IMR-90 (cell line): Measurements from ENCODE around the gene ICAM4. TPM values are rescaled to one million over a fixed set of nuclear protein-coding genes. Genes with fewer than 3 reads are reported as not detected.

Experiments used
- ATAC-seq: fragments of 200-7000 bp; cut with Tn5 transposase; 2 replicates; pipeline ENCODE4 v1.9.1; 2020; ENCODE audit warnings: low read depth, mild to moderate bottlenecking, moderate library complexity
- BruUV-seq: library from RNA; stranded (reverse); fragments of 400-500 nt; replicated peaks from 2 replicates; lab custom pipeline; 2021; lab: Mats Ljungman, UMichigan
- CTCF ChIA-PET: fragments of 300-600 bp; formaldehyde crosslinking; extraction: SDS; loops from one replicate; lab custom pipeline; 2021; ENCODE audit warnings: antibody characterized with exemption; lab: Yijun Ruan, JAX
- POLR2A ChIA-PET: fragments of 300-600 bp; sonication (Branson Sonifier 250); formaldehyde crosslinking; loops from one replicate; lab custom pipeline; 2022; ENCODE audit warnings: antibody characterized with exemption; ENCODE audit not compliant: unreplicated experiment; lab: Charles Lee
- DNase-seq: peaks from one replicate; pipeline ENCODE4 v3.0.0; 2013
- H2AFZ ChIP-seq: replicated peaks from 2 replicates; pipeline ENCODE3; 2013; ENCODE audit warnings: low read length, mild to moderate bottlenecking; ENCODE audit not compliant: poor library complexity
- H2AK5ac ChIP-seq: 2 replicates; pipeline ENCODE4 v1.6.1; 2013; ENCODE audit warnings: low read depth, low read length, inconsistent platforms
- H2AK9ac ChIP-seq: replicated peaks from 2 replicates; pipeline ENCODE3; 2013; ENCODE audit warnings: mild to moderate bottlenecking, low read depth, low read length, moderate library complexity; ENCODE audit not compliant: poor library complexity
- H2BK120ac ChIP-seq: 2 replicates; pipeline ENCODE4 v1.6.1; 2013; ENCODE audit warnings: low read depth, low read length, inconsistent platforms
- H2BK15ac ChIP-seq: 3 replicates; pipeline ENCODE4 v1.6.1; 2013; ENCODE audit warnings: low read depth, low read length, inconsistent platforms
- H2BK20ac ChIP-seq: 2 replicates; pipeline ENCODE4 v1.6.1; 2013; ENCODE audit warnings: low read depth, mild to moderate bottlenecking, inconsistent platforms, low read length, moderate library complexity
- H2BK5ac ChIP-seq: 2 replicates; pipeline ENCODE4 v1.6.1; 2013; ENCODE audit warnings: mild to moderate bottlenecking, low read depth, low read length, inconsistent platforms; ENCODE audit not compliant: poor library complexity, severe bottlenecking
- H3K14ac ChIP-seq: replicated peaks from 2 replicates; pipeline ENCODE4 v1.6.1; 2013; ENCODE audit warnings: low read depth, low read length, inconsistent platforms
- H3K18ac ChIP-seq: 2 replicates; pipeline ENCODE4 v1.6.1; 2013; ENCODE audit warnings: low read depth, low read length, control low read depth
- H3K23ac ChIP-seq: 2 replicates; pipeline ENCODE4 v1.6.1; 2013; ENCODE audit warnings: low read depth, low read length, inconsistent platforms
- H3K27ac ChIP-seq: 2 replicates; pipeline ENCODE4 v1.5.1; 2013; ENCODE audit warnings: mild to moderate bottlenecking, control low read depth, low read length; ENCODE audit not compliant: insufficient read depth
- H3K27me3 ChIP-seq: 2 replicates; pipeline ENCODE4 v1.6.1; 2013; ENCODE audit warnings: low read length; ENCODE audit not compliant: control insufficient read depth, insufficient read depth
- H3K36me3 ChIP-seq: 2 replicates; pipeline ENCODE4 v1.6.1; 2013; ENCODE audit warnings: low read length, mixed read lengths; ENCODE audit not compliant: control insufficient read depth, insufficient read depth
- H3K4ac ChIP-seq: 2 replicates; pipeline ENCODE4 v1.6.1; 2013; ENCODE audit warnings: low read depth, low read length, inconsistent platforms
- H3K4me1 ChIP-seq: 2 replicates; pipeline ENCODE4 v1.6.1; 2013; ENCODE audit warnings: low read length, mixed read lengths; ENCODE audit not compliant: control insufficient read depth, insufficient read depth
- H3K4me2 ChIP-seq: 2 replicates; pipeline ENCODE4 v1.6.1; 2013; ENCODE audit warnings: low read depth, mild to moderate bottlenecking, control low read depth, low read length, moderate library complexity
- H3K4me3 ChIP-seq: 2 replicates; pipeline ENCODE4 v1.5.1; 2013; ENCODE audit warnings: low read depth, mild to moderate bottlenecking, control low read depth, low read length, moderate library complexity; ENCODE audit not compliant: insufficient read depth
- H3K56ac ChIP-seq: 2 replicates; pipeline ENCODE4 v1.6.1; 2013; ENCODE audit warnings: low read length, inconsistent platforms; ENCODE audit not compliant: insufficient read depth; ENCODE audit errors: extremely low read depth
- H3K79me1 ChIP-seq, 2 experiments: 2 replicates each; pipeline ENCODE4 v1.6.1; 2013; ENCODE audit warnings: low read length in 2 of 2, inconsistent platforms in 1 of 2, low read depth in 1 of 2
- H3K9ac ChIP-seq: 2 replicates; pipeline ENCODE4 v1.6.1; 2013; ENCODE audit warnings: low read depth, low read length, control low read depth
- H3K9me1 ChIP-seq: 2 replicates; pipeline ENCODE4 v1.6.1; 2013; ENCODE audit warnings: low read length, inconsistent platforms; ENCODE audit not compliant: insufficient read depth
- H3K9me3 ChIP-seq: 2 replicates; pipeline ENCODE4 v1.6.1; 2013; ENCODE audit warnings: low read length; ENCODE audit not compliant: control insufficient read depth, insufficient read depth
- H4K20me1 ChIP-seq: 2 replicates; pipeline ENCODE4 v1.6.1; 2013; ENCODE audit warnings: low read length, inconsistent platforms; ENCODE audit not compliant: insufficient read depth
- H4K5ac ChIP-seq: 2 replicates; pipeline ENCODE4 v1.6.1; 2013; ENCODE audit warnings: mild to moderate bottlenecking, low read depth, low read length, control low read depth
- H4K8ac ChIP-seq, 2 experiments: 2 replicates each; pipeline ENCODE4 v1.6.1; 2013; ENCODE audit warnings: low read depth in 2 of 2, low read length in 2 of 2, control low read depth in 1 of 2, inconsistent platforms in 1 of 2
- H4K91ac ChIP-seq: 2 replicates; pipeline ENCODE4 v1.6.1; 2013; ENCODE audit warnings: low read depth, low read length, inconsistent platforms; ENCODE audit not compliant: insufficient read depth
- CEBPB ChIP-seq: IDR thresholded peaks from 2 replicates; pipeline ENCODE4 v1.6.1; 2012; ENCODE audit warnings: low read depth, low read length, improper control_type of control experiment
- FOS ChIP-seq: fragments of 150-350 bp; IDR thresholded peaks from 2 replicates; pipeline ENCODE4 v1.6.1; 2016; ENCODE audit warnings: low read depth, low read length
- MAZ ChIP-seq: IDR thresholded peaks from 2 replicates; pipeline ENCODE4 v1.6.1; 2012; ENCODE audit warnings: low read depth, mild to moderate bottlenecking, low read length, improper control_type of control experiment, moderate library complexity, borderline replicate concordance
- MXI1 ChIP-seq: IDR thresholded peaks from 2 replicates; pipeline ENCODE4 v1.6.1; 2012; ENCODE audit warnings: low read depth, mild to moderate bottlenecking, low read length, moderate library complexity, borderline replicate concordance
- WGBS, 2 experiments: methylation state at CpG; one replicate each; pipeline versions ENCODE4 v1.1.5 to v1.1.7; 2013; ENCODE audit warnings: missing lambda C conversion rate in 2 of 2; ENCODE audit not compliant: insufficient read length in 1 of 2; ENCODE audit errors: extremely low coverage in 2 of 2; 5-methylcytosine and 5-hydroxymethylcytosine counted together
- dilution Hi-C: fragments of 300-500 bp; cut with HindIII; formaldehyde crosslinking; loops from one replicate; pipeline ENCODE4 v1.14.3; 2018; ENCODE audit warnings: low sequenced_read_pairs; ENCODE audit not compliant: unreplicated experiment
- in situ Hi-C: fragments of 300-500 bp; cut with MboI; formaldehyde crosslinking; loops from 3 replicates; pipeline ENCODE4 v1.14.3; 2019; ENCODE audit warnings: low sequenced_read_pairs, inconsistent platforms, mixed read lengths
- intact Hi-C: fragments of 100-400 bp; cut with micrococcal nuclease; formaldehyde crosslinking; loops from 2 replicates; pipeline ENCODE4 v1.10.0; 2022
- polyA plus RNA-seq, 3 experiments: library from polyadenylated mRNA; depleted of rRNA; stranded (reverse); fragments of >200 nt; gene quantifications; 2 replicates each; pipeline ENCODE4 v1.2.3, GENCODE V29; 2012; ENCODE audit warnings: low replicate concordance in 1 of 3
- total RNA-seq: library from RNA; depleted of rRNA; stranded (reverse); fragments of >200 nt; gene quantifications from 2 replicates; pipeline ENCODE4 v1.2.3, GENCODE V29; 2012
- TF ChIP-seq, protein P1 (sequence below): fragments of 150-350 bp; IDR thresholded peaks from 2 replicates; pipeline ENCODE4 v1.6.1; 2017; ENCODE audit warnings: mild to moderate bottlenecking, antibody characterized with exemption, low read length, low read depth

Gene ICAM4
- total and polyA plus RNA-seq, 2 of the 4 experiments (the other 2 are of a cell fraction): 2.3 to 4.0 TPM

GRCh38 chr19:10328558-10329429 is 42.0 kb downstream of the ICAM4 start:
- Histone ChIP-seq H2AK9ac (no peak overlapping the region), H2BK15ac (no peak overlapping the region), H2BK20ac (no peak overlapping the region), H2BK120ac (no peak overlapping the region), H3K36me3 (peaks cover 58% of the 10 kb centered on the region), H2AFZ (no peak overlapping the region), H4K5ac (no peak overlapping the region), H3K56ac (no peak overlapping the region), H3K18ac (no peak overlapping the region), H4K8ac (no peak overlapping the region), H3K4me3 (no peak overlapping the region), H3K9me3 (no peaks in the 10 kb centered on the region), H3K23ac (no peak overlapping the region), H3K27ac (no peak overlapping the region), H3K79me1 (peaks cover 26 to 54% of the 10 kb centered on the region in 2 experiments; a peak in 3 of 4 replicates), H3K9ac (no peak overlapping the region), H4K20me1 (peaks cover 26% of the 10 kb centered on the region), H3K9me1 (no peaks in the 10 kb centered on the region; the same call in 1 of the 2 replicates), H2BK5ac (no peak overlapping the region), H2AK5ac (no peak overlapping the region), H3K4me1 (peaks cover 5% of the 10 kb centered on the region; the same call in 1 of the 2 replicates), H3K14ac (no peak overlapping the region), H3K4me2 (no peak overlapping the region), H3K27me3 (no peaks in the 10 kb centered on the region), H4K91ac (no peak overlapping the region), H3K4ac (no peak overlapping the region)
- in situ Hi-C loops (no loop called here), intact Hi-C loops (no loop called here), dilution Hi-C loops (no loop called here)
- WGBS, 2 experiments: 98% methylated on average over 26 of the region's 41 CpGs; no CpG with 5 or more reads in 1 of the 2 experiments
- DNase-seq (no peak), ATAC-seq (no peak)
- TF ChIP-seq MAZ (no peak), FOS (no peak), MXI1 (no peak), CEBPB (no peak)
- TF ChIP-seq, protein P1, sequence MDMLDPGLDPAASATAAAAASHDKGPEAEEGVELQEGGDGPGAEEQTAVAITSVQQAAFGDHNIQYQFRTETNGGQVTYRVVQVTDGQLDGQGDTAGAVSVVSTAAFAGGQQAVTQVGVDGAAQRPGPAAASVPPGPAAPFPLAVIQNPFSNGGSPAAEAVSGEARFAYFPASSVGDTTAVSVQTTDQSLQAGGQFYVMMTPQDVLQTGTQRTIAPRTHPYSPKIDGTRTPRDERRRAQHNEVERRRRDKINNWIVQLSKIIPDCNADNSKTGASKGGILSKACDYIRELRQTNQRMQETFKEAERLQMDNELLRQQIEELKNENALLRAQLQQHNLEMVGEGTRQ: no peak
- ChIA-PET CTCF (no interaction called here), POLR2A (no interaction called here)
- BruUV-seq: no TSS peak
